ENCODE measurements around the gene PSMD13. TPM values are rescaled to one million over a fixed set of nuclear protein-coding genes. Genes with fewer than 3 reads are reported as not detected.
"Not testable (repeated sequence)": the region's sequence is repeated elsewhere in the genome, so short reads cannot be mapped to it uniquely, and the experiment has no call there.

PSMD13 gene
- total RNA-seq = 100 to 1,000 TPM; 210 to 214 TPM

DNA sequence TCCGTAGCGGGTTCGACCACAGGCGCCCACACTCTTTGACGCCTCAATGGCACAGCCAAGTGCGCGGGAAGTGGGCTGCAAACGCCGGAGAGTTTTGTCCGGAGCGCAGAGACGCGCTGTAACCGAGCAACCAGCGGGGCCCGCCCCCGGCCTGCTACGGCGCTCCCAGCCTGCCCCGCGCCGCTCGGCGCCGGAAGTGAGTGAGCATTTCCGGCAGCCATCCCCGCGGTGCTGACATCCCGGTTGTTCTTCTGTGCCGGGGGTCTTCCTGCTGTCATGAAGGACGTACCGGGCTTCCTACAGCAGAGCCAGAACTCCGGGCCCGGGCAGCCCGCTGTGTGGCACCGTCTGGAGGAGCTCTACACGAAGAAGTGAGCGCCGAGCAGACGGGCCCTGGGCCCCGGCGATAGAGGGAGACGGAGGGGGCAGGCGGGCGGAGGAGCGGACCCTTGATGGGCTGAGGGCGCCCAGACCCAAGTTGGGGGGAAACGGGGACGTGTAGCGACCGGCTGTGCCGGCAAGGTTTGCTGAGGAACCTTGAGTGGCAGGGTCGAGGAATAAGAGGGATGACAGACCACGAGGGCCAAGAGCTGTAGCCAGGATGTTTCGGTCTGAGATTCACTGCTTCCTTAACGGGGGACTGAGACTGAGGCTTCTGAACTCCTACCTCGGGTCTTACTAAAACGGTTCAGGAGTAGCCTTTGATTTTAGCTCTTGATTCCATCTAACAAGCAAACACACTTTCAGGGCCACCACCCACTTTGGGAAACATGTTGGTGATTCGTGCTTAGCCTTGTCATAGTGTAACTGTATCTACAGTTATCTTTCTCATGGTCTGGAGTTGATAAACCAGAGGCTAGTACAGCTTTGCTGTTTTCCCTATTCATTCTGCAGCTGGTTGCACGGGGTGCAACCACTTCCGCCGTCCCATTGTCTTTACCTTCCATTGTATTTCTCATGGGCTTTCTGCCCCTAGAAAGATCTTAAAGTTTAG, at the start of gene PSMD13:
PSMD13 (plus strand) TSS at position 203 of the 994 bp plus-strand sequence; CDS start at position 277, 74 bp downstream.
- H3K36me3 Mint-ChIP-seq = peaks cover 27% of the 10 kb centered on the region
- intact Hi-C loops (cut with micrococcal nuclease) = loop anchor here (1.0 to 5.0 kb wide), 6 partner anchors 30 to 170 kb away; partner anchors contain the start of genes BET1L, IFITM1, PGGHG and RIC8A

DNA sequence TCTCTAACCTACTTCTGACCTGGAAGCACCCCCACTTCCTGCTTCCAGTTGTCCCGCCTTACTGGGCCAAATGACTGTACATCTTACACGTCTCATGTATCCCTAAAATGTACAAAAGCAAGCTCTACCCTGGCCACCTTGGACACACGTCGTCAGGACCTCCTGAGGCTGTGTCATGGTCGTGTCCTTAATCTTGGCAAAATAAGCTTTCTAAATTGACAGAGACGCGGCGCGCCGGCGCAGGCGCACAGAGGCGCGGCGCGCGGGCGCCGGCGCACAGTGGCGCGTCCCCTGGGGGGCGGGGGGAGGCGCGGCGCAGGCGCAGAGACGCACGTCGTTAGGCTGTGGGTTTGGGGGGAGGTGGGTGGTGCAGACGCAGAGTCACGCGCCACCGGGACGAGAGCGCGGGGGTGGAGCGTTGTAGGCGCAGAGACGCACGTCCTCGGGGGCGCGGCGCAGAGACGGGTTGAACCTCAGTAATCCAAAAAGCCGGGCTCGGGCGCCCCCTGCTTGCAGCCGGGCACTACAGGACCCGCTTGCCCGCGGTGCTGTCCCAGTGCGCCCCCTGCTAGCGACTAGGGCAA, 47.5 kb upstream of the PSMD13 start:
- POLR2A ChIA-PET; CTCF ChIA-PET; H3K9me3 Mint-ChIP-seq; intact Hi-C loops (cut with micrococcal nuclease); H3K36me3 Mint-ChIP-seq; H3K27ac Mint-ChIP-seq; DNase-seq; H3K27me3 Mint-ChIP-seq; H3K4me3 Mint-ChIP-seq: not testable (repeated sequence)
- H3K4me1 Mint-ChIP-seq (ENCODE audit: low read depth) = peaks cover 11% of the 10 kb centered on the region

More for the DNA sequence above, at the start of gene PSMD13:
- DNase-seq = peak; percentile 93
- ChIA-PET CTCF (interaction anchor here (0.6 to 4.1 kb wide), 12 partner anchors 13 to 119 kb away, joined by 3 to 30 read pairs (median 3); partner anchors contain the start of genes BET1L and RIC8A), POLR2A (interaction anchor here (0.6 to 3.0 kb wide), 11 partner anchors 25 to 299 kb away, joined by 3 to 32 read pairs (median 4); partner anchors contain the start of genes ANO9, BET1L and RIC8A)
- peak within 1 kb of the TSS; percentile 97 for H3K4me3 Mint-ChIP-seq
- no peaks in the 10 kb centered on the region for H3K27me3 Mint-ChIP-seq
- H3K9me3 Mint-ChIP-seq = no peaks in the 10 kb centered on the region
- peak within 1 kb of the TSS; percentile 94 for H3K27ac Mint-ChIP-seq
- peaks cover 49% of the 10 kb centered on the region for H3K4me1 Mint-ChIP-seq (ENCODE audit: low read depth)

DNA sequence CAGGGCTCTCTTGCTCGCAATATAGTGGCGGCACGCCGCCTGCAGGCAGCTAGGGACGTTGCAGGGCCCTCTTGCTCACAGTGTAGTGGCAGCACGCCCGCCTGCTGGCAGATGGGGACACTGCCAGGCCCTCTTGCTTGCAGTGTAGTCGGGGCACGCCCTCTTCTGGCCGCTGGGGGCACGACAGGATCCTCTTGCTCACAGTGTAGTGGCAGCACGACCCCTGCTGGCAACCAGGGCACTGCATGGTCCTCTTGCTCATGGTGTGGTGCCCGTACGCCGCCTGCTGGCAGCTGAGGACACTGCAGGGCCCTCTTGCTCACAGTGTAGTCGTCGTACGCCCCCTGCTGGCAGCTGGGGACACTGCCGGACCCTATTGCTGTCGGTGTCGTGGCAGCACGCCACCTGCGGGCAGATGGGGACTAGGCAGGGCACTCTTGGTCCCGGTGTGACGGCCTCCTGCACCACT, 46.9 kb upstream of the PSMD13 start:
- H3K4me3 Mint-ChIP-seq; POLR2A ChIA-PET; CTCF ChIA-PET; H3K27me3 Mint-ChIP-seq; intact Hi-C loops (cut with micrococcal nuclease); H3K27ac Mint-ChIP-seq; H3K36me3 Mint-ChIP-seq; H3K9me3 Mint-ChIP-seq: not testable (repeated sequence)
- H3K4me1 Mint-ChIP-seq (ENCODE audit: low read depth) = peaks cover 11% of the 10 kb centered on the region
- peak; percentile 76 for DNase-seq

DNA sequence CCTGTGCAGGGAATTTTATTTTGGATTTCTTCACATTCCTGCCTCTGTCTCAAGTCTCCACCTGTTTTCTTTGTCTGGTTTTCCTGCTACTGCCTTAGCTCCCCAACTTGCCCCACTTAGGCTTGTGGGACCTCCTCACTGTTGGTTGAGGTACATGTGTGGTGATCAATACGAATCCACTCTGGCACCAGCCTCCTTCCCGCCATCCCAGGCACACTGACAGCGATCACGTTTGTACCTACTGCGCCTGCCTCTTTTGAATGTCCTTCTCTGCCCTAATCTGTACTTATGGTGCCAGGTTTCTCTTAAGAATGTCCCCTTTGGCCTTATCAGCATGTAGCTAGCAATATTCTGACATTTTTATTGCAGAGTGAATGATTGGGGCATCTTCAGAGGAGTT, 46.2 kb upstream of the PSMD13 start:
- DNase-seq; POLR2A ChIA-PET; CTCF ChIA-PET; H3K36me3 Mint-ChIP-seq; H3K27me3 Mint-ChIP-seq; intact Hi-C loops (cut with micrococcal nuclease); H3K9me3 Mint-ChIP-seq; H3K4me3 Mint-ChIP-seq; H3K27ac Mint-ChIP-seq: not testable (repeated sequence)
- peaks cover 11% of the 10 kb centered on the region for H3K4me1 Mint-ChIP-seq (ENCODE audit: low read depth)

DNA sequence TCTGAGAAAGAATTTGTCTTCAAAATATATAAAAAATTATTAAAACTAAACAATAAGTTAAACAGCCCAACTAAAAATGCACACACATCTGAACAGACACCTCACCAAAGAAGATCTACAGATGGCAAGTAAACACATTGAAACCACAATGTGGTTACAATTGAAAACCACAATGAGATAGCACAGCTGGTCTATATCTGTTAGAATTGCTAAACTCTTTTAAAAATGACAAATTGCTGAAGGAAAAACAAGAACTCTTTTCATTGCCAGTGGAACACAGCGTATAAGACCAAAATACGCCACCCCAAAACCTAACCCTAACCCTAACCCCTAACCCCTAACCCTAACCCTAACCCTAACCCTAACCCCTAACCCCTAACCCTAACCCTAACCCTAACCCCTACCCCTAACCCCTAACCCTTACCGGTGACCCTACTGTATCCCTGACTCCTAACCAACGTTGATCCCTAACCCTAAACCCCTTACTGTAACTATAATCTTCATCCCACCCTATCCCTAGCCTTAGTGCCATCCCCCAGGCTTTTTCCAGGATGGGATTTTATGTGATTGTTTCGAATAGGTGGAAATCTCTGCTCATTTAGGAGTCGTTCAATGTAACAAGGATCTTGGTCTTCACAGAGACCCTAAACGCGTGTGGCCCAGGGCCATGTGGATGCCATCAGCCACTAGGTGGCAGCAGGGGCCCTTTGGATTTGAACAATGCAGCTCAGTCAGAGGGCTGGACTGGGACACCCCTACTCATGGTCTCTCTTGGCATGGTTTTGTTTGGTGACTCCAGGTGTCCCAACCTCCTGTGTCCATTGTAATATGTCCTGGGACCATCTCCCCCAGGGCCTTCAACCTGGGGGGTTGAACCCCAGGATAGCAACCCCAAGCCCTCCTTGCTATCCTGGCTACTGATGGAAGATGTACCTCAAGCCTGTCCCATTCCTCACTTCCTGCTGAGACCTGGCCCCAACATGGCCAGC, 45.0 kb upstream of the PSMD13 start:
- H3K36me3 Mint-ChIP-seq; CTCF ChIA-PET; H3K4me3 Mint-ChIP-seq; POLR2A ChIA-PET; H3K9me3 Mint-ChIP-seq; intact Hi-C loops (cut with micrococcal nuclease); H3K27me3 Mint-ChIP-seq: not testable (repeated sequence)
- Mint-ChIP-seq H3K27ac (peak overlapping the region; percentile 9), H3K4me1 (ENCODE audit: low read depth) (peaks cover 11% of the 10 kb centered on the region)
- peak; percentile 61 for DNase-seq

DNA sequence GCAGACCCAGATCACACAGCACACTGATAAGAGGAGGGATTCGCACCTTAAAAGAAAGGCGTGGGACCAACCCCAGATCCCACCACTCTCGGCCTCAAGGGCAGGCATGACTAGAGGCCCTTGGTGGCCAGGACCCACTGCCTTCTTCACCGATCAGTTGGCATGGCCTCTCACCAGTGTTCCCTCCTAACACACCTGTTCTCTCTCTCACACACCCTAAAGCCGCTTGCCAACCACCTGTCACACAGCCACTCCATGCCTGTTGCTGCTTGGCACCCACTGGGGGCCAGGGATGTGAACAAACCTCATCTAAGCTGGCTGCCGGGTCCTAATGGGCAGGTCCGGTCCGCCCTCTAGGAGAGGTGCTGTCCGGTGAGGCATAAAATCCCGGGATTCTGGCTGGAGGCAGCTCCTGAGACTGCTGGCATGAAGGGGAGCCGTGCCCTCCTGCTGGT, 44.1 kb upstream of the PSMD13 start, which contains the start of gene SCGB1C1:
SCGB1C1 (plus strand) TSS at position 405 of the 455 bp plus-strand sequence; CDS start at position 427, 22 bp downstream.
- H3K4me1 Mint-ChIP-seq (ENCODE audit: low read depth) = peaks cover 11% of the 10 kb centered on the region
- CTCF ChIA-PET; H3K4me3 Mint-ChIP-seq; H3K36me3 Mint-ChIP-seq; DNase-seq; H3K27me3 Mint-ChIP-seq; H3K9me3 Mint-ChIP-seq; POLR2A ChIA-PET; intact Hi-C loops (cut with micrococcal nuclease): not testable (repeated sequence)
- peak within 1 kb of the TSS; percentile 9 for H3K27ac Mint-ChIP-seq

DNA sequence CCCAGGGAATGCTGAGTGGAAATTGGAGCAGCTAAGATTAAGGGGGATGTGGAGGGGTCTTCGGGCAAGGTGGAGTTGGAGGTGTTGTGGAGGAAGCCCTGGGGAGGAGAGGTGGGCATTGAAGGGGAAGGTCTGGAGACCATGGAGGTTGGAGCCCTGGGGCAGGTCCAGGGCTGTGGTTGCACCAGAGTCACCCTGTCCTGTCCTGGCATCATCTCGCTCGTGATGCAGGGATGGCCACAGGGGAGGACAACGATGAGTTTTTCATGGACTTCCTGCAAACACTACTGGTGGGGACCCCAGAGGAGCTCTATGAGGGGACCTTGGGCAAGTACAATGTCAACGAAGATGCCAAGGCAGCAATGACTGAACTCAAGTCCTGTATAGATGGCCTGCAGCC, 43.3 kb upstream of the PSMD13 start:
- H3K4me1 Mint-ChIP-seq (ENCODE audit: low read depth) = peaks cover 11% of the 10 kb centered on the region
- intact Hi-C loops (cut with micrococcal nuclease); POLR2A ChIA-PET; H3K4me3 Mint-ChIP-seq; H3K27ac Mint-ChIP-seq; CTCF ChIA-PET; H3K9me3 Mint-ChIP-seq; H3K36me3 Mint-ChIP-seq; H3K27me3 Mint-ChIP-seq: not testable (repeated sequence)
- peak; percentile 8 for DNase-seq

DNA sequence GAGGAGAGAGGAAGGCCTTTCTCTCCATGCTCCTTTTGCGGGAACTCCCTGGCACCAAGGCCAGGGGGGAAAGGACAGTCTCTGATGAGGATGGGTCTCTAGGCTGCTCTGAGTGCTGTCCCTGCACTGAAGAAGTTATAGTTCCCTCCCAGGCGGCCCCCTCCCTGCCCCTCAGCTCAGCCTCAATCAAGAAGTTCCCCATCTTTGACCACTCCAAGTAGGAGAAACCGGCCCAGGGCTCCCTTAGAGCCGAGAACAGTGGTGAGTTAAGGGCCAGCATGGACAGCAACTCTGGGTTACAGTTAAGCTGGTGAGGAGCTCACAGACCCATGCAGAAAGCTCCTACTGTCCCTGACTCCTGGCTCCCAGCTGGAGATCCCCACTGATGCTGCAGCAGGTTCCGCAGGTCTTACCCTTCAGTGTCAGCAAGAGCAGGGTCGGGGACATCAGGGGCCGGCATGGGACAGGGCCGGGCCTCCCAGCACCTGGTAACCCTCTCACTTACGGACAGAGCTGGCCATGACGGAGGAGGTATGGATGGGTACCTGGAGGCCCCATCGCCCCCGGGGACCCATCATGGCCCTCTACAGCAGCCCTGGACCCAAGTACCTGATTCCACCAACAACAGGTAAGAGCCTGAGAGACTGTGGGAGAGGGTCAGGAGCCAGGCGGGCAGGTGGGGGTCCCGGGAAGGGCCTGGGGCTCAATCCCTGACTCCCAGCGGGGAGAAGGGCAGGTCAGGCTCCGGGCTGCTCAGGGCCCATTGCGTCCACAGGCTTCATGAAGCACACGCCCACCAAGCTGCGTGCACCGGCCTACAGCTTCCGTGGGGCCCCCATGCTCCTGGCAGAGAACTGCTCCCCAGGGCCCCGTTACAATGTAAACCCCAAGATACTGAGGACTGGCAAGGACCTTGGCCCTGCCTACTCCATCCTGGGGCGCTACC, 39.7 kb upstream of the PSMD13 start:
- ChIA-PET POLR2A (interaction anchor here (0.7 kb wide), 1 partner anchor 10 kb away, joined by 3 read pairs; the partner anchor contains the start of genes BET1L and RIC8A), CTCF (interaction anchor here (1.0 kb wide), 1 partner anchor 40 kb away, joined by 3 read pairs; the partner anchor contains the start of gene PSMD13)
- Mint-ChIP-seq H3K27me3 (no peaks in the 10 kb centered on the region), H3K9me3 (no peaks in the 10 kb centered on the region), H3K36me3 (peaks cover 4% of the 10 kb centered on the region), H3K27ac (no peak overlapping the region), H3K4me1 (ENCODE audit: low read depth) (peaks cover 16% of the 10 kb centered on the region), H3K4me3 (no peak overlapping the region)
- no peak for DNase-seq
- intact Hi-C loops (cut with micrococcal nuclease) = no loop called here

DNA sequence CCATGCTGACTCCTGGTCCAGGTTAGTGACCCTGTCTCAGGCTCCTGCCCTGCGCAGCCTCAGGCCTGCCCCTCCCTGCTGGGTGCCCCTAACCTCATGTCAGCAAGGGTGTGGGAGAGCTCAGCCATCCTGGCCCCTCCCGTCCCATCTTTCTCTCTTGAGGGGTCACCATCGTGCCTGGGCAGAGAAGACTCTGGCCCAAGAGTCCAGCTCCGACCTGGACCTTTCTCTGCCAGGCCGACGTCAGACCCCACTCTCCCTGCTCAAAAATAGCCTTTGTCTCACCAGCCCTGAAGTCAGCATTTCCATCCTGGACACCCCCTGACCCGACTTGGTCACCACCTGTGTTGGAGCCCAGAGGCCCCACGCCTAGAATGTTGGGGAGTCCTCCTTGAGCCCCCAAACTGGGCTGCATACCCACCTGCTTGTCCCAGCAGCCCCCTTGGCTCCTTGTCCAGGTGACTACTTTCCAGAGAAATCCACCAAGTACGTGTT, 39.0 kb upstream of the PSMD13 start:
- H3K27ac Mint-ChIP-seq = no peak overlapping the region
- POLR2A ChIA-PET = no interaction called here

DNA sequence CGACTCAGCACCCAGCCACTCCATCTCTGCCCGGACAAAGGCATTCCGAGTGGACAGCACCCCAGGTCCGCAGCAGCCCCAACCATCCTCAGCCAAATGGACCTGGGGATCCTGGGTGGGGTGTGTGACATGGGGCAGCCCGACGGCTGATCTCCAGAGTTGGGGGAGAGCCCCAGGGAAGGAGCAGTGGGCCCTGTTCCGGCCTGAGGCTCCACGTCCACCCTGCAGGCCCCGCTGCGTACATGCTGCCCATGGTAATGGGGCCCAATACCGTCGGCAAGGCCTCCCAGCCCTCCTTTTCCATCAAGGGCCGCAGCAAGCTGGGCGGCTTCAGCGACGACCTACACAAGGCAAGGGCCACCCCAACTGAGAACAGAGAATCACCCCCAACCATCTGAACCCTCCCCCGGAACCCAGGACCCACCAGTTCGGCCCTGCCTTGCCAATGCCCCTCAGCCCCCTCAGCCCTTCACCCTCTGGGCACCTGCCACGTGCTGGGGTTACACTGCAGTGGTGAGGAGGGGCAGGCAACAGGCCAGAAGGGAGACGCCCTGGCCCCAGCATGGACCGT, 38.5 kb upstream of the PSMD13 start:
- Mint-ChIP-seq H3K9me3 (no peaks in the 10 kb centered on the region), H3K27me3 (no peaks in the 10 kb centered on the region), H3K4me3 (no peak overlapping the region), H3K4me1 (ENCODE audit: low read depth) (peaks cover 26% of the 10 kb centered on the region), H3K36me3 (peaks cover 4% of the 10 kb centered on the region), H3K27ac (no peak overlapping the region)
- POLR2A ChIA-PET = no interaction called here
- CTCF ChIA-PET = interaction anchor here (1.0 kb wide), 1 partner anchor 38 kb away, joined by 3 read pairs; the partner anchor contains the start of gene PSMD13
- no peak for DNase-seq
- intact Hi-C loops (cut with micrococcal nuclease) = no loop called here

More for the DNA sequence above, 39.0 kb upstream of the PSMD13 start:
- CTCF ChIA-PET = interaction anchor here (1.0 kb wide), 1 partner anchor 39 kb away, joined by 3 read pairs; the partner anchor contains the start of gene PSMD13
- intact Hi-C loops (cut with micrococcal nuclease) = no loop called here
- DNase-seq = no peak
- Mint-ChIP-seq H3K4me3 (no peak overlapping the region), H3K27me3 (no peaks in the 10 kb centered on the region), H3K36me3 (peaks cover 4% of the 10 kb centered on the region), H3K4me1 (ENCODE audit: low read depth) (peaks cover 21% of the 10 kb centered on the region), H3K9me3 (no peaks in the 10 kb centered on the region)

All from activated CD4-positive, alpha-beta memory T cell treated with anti-CD3 and anti-CD28 coated beads for 36 hours (primary cell).